Amniotic stem cell (primary cell): ENCODE measurements around the gene KRT9.
"Not testable (repeated sequence)": the region's sequence is repeated elsewhere in the genome, so short reads cannot be mapped to it uniquely, and the experiment has no call there.

ENCODE experiments used
- DNase-seq: peaks from one replicate; lab custom pipeline; 2025; lab: John Stamatoyannopoulos, UW

KRT9 gene

DNA sequence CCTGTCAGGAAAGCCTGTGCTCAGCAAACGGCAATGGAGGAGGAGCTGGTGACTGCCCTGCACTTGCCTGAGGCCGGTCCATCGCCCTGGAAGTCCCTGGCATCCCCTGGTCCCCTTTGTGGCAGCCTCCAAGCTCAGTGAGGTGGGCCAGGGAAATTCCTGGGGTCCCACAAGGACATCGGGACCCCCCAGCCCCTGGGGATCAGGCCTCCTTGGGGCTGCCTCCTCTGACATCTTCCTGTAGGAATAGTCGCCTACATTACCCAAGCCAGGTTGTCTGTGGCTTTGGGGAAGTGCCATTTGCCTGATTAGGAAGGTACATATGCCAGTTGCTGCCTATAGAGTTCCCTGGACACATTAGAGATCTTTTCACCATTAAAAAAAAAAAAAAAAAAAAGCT, 7.1 kb upstream of the KRT9 start:
- no peak for DNase-seq

DNA sequence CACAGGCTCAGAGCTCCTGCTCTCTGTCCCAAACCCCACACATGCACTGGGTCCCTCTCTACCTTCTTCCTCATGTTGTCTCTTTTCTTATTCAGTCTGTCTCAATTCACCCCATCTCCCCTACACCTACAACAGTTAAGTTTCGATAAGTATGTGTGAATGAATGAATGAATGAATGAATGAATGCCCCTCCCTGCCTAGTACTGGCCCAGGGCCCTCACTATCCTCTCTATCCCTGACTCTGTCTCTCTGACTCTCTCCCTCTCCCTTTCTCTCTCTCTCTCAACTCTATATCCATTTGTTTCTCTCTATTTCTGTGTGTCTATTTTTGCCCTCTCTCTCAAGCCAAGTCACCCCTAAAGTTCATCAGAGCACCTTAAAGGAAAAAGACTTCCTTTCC, 6.7 kb upstream of the KRT9 start:
- DNase-seq: no peak

DNA sequence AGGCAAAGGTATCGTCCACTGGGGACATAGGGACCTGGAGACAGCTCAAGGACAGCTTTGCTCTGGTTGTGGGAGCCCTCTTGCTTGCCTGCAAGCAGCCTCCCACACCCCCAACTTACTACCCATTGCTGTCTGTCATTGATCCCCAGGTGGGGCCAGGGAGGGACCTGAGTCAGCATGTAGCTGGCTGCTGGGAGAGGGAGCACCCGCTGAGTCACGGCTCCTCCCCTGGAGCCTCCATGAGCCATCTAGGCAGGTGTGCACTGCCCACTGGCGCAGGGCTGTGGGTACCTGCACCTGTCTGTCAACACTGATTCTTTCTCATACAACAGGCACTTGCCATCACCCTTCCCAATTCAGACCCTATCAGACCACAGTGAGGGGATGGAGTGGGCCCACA, 4.9 kb upstream of the KRT9 start:
- DNase-seq: not testable (repeated sequence)

DNA sequence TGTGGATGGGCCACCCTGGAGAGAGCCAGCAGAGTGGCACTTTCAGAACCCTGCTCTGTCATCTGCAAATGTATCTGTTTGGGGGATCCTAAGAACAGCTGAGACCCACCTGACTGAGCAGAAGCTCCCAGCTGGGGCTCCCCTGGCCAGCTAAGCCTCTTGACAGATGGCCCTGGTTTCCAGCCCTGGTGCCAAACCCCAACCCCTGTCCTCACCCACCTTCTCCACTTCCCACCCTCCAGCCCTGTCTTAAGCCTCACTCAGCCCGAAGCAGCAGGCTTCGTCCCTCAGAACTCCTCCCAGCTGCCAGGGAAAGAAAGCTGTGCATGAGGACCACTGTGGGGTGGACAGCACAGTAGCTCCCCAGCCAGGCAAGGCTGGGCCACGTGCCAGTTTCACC, 3.5 kb upstream of the KRT9 start:
- no peak for DNase-seq

DNA sequence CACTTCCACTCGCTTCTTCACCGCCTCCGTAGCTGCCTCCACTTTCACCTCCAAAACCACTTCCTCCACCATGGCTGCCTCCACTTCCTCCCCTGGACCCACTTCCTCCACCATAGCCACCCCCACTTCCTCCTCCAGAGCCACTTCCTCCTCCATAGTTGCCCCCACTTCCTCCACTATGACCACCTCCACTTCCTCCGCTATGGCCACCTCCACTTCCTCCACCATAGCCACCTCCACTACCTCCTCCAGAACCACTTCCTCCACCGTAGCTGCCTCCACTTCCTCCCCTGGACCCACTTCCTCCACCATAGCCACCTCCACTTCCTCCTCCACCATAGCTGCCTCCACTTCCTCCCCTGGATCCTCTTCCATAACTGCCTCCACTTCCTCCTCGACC, 4.5 kb downstream of the KRT9 start:
- DNase-seq: no peak

DNA sequence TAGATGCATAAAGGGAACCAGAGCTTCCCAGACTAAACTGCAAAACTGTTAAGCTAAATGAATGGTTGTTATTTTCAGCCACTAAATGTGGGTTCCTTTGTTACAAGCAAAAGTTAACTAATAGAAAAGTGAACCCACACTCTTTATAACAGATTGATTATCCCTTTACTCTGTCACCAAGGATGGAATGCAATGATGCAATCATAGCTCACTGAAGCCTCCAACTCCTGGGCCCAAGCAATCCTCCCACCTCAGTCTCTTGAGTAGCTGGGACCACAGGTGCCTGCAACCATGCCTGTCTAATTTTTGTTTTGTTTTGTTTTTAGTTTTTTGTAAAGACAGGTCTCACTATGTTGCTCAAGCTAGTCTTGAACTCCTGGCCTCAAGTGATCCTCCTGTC, 6.5 kb downstream of the KRT9 start:
- no peak for DNase-seq

DNA sequence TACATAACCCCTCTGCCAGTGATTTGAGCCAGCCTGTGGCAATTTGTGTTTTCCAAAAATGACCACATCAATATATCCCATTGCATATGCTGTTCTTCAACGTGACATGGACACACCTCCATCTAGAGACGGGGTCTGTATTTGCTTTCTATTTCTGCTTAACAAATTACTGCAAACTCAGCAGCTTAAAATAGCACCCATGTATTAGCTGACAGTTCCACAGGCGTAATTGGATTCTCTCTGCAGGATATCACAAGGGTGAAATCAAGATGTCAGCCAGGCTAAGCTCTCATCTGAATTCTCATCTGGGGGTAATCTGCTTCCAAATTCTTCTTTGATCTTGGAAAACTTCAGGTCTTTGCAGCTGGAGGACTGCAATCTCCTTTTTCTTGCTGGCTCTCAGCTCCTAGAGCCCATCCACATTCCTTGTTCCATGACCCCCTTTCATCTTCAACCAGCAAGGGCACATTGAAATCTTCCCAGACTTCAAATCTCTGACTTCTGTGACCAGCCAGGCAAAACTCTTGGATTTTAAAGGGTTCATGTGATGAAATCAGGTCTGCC, 8.2 kb downstream of the KRT9 start:
- no peak for DNase-seq

DNA sequence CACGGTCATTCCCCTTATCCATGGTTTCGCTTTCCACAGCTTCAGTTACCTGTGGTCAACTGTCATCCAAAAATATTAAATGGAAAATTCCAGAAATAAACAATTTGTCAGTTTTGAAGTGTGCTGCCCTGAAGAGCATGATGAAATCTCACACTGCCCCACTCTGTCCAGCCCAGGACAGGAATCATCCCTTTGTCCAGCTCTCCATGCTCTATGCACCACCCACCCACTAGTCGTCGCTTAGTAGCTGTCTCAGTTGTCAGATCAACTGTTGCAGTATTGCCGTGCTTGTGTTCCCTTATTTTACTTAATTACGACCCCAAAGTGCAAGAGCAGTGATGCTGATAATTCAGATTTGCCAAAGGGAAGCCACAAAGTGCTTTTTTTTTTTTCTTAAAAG, 10.3 kb downstream of the KRT9 start:
- no peak for DNase-seq

DNA sequence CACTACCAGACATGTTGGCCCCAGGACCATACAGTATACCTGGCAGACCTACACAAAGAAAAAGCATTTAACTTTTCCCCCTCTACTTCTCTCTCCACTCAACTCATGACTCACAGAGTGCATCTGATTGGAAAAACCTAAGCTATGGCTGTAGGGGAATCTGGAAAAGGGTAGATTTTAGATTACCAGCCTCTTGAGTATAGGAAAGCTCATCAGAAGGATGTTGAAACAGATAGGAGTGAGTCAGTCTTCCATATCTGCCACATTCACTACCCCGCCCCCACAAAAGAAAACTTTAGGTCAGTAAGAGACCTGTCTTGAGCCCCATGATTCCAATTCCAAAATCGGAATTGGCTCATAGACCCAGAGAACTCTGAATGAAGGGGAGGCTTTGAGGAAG, 12.3 kb downstream of the KRT9 start:
- DNase-seq: no peak

DNA sequence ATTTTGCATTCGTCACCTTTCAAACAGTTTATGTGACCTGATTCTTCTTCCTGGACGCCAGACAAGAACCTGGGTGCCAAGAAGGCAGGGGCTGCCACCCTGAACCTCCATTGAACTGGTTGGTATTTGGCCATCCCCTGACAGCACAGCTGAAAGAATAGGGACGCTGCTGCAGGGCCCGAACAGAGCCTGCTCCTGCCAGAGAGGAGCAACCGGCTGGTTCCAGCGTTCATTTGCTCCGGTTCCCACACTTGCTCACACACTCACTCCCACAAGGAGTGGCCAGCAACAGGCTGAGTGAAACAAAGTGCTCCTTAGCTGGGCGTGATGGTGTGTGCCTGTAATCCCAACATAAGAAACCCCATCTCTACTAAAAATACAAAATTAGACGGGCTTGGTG, 14.9 kb downstream of the KRT9 start:
- no peak for DNase-seq

DNA sequence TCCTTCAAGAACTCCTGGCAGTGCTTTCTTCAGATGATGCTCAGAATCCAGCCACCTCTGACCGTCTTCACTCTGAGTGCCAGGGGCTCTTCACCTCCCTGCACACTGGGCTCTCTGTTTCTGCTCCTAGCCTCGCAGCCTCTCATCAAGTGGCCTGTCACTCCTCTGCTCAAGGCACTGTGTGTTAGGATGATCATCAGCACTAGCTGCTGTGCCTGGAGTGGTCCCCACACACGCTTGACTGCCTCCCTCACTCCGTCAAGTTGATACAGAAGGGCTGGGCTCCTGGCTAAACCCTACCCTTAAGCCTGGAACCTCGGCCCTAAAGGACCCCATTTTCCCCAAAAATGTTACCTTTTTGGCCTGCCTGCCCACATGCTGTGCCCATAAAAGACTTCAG, 15.6 kb downstream of the KRT9 start:
- DNase-seq: no peak

DNA sequence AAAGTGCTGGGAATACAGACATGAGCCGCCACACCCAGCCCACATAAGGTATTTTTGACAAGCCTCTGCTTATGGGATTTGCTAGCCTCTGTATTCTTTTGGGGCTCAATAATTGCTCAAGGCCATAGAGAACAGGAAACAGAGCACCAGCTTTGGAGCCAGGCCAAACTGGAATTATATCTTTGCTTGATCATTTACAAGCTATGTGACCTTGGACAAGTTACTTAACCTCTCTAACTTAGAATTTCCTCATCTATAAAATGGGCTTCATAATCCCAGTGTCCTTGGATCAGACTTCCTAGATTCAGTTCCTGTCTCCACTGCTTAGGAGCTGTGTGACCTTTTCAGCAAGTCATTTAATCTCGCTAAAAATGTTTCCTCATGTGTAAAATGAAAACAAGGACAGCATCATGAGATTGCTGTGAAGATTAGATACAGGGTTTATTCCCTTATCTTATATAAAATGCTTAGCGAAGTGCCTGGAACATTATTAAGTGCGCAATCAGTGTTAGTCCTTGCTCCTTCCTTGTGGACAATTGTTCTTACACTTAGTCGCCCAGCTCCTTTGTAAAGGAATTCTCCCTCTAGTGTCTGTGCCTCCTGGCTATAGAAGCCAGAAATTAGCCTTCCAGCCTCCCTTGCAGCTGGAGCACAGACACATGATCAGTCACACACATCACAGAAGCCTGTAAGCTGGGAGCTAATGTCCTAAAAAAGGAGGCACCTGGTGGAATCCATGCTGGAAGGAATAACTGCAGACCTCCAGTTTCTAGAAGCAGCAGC, 16.6 kb downstream of the KRT9 start:
- DNase-seq: no peak

DNA sequence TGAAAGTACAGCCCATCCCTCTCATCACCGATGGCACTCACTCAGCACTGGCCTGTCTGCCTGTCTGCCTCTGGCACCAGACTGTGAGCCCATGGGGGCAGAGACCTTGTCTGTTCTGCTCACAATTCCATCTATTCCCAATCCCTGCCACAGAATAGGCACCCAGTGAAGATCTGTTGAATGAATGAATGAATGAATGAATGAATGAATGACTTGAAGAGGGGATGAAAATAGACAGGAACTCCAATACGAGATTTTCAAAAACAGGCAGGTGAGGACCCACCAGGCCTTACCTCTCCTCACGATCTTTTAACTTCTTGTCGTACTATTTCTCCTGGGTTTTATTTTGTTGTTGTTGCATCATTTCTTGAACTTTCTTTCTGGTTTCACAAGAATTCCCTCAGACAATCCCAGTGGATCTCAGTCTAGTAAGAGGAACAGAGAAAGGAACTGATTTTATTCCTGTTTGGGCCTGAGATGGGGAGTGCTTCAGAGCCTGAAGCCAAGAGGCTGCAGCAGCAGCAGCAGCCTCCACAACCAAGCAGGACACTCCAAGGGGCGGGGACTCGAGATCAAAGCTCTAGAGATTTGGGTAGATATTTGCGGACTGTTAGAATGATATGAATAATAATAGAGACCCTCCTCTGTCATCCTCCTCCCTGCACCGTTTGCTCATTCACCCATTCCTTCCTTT, 17.7 kb downstream of the KRT9 start:
- DNase-seq: no peak

DNA sequence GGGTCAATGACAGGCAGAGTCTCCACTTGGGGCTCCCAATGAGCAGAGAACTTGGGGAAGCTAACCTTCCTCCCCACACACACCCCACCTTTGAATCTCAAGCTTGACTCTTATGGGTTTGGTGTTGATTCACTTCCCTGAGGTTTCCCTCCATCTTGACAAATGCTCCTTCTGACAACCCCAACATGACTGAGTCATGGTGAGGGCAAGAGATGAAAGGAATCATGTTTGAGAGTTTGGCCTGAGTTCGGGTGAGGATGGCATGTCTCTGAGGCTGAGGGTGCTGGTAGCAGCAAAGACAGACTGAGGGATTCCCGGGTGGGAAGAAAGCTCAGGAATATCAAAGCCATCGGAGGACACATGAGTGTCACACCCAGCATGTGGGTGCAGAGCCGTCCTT, 18.7 kb downstream of the KRT9 start:
- no peak for DNase-seq

DNA sequence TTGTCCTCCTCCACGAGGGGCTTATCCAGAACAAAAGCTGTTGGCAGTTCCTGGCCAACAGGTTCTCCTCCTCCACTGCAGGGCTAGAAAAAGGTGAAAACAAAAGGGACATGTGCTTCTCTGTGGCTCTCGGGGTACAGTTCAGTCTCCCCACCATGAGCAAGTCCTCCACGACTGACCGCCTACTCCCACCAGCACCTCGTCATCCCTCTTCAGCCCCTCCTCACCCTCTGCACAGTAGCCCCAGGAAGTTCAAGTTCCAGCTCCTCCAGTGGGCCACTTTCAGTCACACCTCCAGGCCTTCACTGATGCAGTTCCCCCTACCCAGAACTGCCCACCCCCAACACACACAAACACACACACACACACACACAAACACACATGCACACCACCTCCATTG, 19.4 kb downstream of the KRT9 start:
- no peak for DNase-seq

DNA sequence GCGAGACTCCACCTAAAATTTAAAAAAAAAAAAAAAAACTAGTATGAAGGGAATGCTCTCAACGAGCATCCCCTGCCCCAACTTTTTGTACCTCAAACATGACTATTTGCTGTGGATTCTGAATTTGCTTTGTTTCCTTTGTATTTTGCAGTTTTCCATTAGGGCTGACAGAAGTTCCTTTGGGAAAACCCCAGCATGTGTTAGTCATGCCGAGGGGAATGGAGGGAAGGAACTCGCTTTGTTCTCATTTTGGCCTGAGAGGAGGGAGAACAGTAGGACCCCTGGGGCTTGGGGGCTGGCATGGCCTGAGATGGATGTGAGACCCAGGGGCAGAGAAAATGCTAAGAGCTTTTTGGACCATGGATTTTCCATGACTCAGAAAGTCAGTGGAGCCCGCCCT, 20.5 kb downstream of the KRT9 start:
- no peak for DNase-seq

DNA sequence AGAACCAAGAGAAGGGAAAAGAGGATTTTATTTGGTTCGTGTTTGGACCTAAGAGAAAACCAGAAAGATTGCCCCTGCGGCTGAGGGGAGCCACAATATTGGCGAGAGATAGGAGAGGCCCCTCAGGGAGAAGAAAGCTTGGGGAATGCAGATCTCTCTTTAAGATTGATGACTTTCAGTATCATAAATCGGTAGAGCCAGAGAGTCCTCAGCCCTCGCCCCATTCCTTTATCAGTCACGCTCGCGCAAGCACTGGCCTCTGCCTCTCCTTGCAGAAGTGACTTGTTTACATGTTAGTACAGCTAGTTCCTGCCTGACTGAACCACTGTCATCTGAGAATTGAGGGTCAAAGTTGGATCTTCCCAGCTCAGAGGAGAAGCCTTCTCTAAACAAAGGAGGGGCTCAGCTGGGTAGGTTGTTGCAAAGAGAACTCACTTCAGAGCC, 22.2 kb downstream of the KRT9 start:
- DNase-seq: no peak

DNA sequence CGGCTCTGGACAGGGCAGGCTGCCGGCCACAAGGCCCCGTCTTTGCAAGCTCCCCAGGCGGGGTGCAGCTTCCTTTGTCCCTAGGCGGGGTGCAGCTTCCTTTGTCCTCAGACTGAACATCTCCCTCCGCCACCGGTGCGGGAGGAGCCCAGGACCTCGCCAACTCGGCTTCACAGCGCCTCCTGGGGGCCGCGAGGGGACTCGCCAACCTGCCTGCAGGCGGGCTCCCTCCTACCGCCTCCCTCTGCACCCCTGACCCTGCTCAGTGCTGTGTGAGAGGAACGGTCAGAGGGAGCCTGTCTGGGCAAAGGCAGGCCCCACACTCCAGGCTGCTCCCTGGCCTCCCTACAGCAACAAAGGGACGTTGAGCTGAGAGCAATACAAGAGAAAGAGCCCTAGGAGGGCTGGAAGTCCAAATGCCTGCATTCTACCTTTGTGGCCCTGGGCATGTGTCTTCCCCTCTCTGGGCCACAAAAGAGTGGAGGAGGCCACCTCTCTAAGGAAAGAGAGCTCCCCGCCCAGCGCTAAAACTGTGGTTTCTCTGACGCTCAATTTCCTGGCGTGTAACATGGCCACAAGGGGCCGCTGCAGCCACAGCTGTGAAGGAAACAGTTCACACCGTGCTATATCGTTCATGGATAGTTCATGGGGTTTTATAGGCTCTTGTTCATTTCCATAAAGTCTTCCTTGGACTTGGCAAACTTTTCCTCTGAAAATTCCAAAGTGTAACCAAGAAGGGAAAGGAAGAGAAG, 22.8 kb downstream of the KRT9 start:
- DNase-seq: peak; percentile 86

DNA sequence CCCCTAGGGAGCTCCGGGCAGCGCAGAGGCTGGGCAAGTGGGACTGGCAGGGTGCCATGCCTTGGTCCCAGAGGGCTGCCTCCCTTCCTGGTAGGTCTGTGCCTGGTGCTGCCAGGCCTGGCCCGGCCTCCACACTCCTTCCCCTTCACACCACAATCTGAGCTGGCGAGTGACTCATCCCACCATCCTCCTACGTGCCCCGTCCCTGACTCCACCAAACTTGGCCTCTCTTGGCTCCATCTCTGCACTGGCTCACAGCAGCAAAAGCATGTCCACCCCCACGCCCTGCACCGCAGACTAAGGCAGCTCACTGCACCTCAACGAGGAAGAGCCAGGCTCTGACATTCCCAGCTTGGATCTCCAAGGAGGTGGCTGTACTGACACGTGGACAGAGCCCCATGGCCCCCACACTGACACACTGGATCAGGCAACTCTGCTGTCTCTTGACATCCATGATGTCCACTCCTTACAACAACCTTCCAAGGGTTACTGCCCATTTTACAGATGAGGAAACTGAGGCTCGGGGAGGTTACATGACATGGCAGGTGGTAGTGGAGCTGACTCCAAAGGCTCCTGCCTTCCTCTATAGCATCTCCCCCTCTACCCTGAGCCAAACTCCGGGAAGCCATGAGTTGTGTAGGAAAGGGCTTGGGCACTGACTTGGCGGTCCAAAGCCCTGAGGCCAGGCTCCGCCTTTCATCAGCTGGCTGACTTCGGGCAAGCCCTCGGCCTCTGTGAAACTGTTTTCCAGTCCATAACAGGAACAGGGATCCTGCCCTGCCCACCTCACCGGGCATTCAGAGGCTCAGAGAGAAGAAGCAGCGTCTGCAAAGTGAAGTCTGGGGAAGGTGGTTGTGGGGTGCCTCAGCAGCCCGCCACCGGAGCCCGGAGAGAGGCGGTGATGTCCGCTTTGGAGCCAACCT, 23.7 kb downstream of the KRT9 start:
- peak; percentile 89 for DNase-seq

DNA sequence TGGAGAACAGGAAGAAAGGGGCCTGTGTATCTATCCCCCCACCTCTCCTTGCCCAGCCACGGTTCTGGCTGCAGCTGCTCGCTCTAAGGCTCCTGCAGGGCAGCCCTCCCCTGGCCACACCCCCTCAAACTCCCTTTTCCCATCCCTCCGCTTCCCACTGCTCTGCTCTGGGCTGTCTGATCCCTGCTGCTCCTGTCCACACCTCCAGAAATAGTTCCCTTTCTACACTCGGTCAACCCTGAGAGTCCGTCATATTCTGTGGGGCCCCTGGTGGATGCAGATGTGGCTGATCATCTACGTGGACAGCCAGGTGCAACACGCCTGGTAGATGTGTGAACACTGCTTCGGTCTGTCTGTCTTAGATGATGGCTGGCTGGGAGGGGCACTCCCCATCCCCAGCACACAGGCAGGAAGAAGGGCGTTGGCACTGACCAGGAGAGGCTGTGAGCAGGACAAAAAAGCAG, 24.4 kb downstream of the KRT9 start:
- no peak for DNase-seq

DNA sequence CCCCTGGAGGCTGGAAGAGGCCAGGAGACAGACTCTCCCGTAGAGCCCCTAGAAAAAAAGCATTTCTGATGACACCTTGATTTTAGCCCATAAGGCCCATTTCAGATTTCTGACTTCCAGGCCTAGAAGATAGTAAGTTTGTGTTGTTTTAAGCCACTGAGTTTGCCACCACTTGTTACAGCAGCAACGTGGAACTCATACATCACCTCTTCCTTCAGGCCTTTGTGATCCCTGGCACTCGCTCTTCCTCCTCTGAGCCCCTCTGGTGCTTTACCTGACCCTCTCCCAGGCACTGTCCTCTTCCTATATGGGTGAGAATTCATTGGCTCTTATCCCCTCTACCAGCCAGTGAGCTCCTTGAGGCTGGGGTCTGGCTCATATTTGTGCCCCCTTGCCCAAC, 25.0 kb downstream of the KRT9 start:
- DNase-seq: no peak
